K562 (cell line): Measurements from ENCODE around the gene IL21. TPM values are rescaled to one million over a fixed set of nuclear protein-coding genes. Genes with fewer than 3 reads are reported as not detected.
A peak's percentile ranks its signal among the peaks of the same experiment; 100 is the strongest.

ENCODE experiments used
- ATAC-seq: fragments of 200-7000 bp; cut with Tn5 transposase; 3 replicates; pipeline ENCODE4 v1.9.1; 2020; ENCODE audit warnings: moderate library complexity
- BruUV-seq: library from RNA; stranded (reverse); fragments of 400-500 nt; replicated peaks from 2 replicates; lab custom pipeline; 2021; lab: Mats Ljungman, UMichigan
- CTCF ChIA-PET: fragments of 300-600 bp; formaldehyde crosslinking; extraction: SDS; loops from one replicate; lab custom pipeline; 2021; ENCODE audit warnings: low intra/inter-chr PET ratio; lab: Yijun Ruan, JAX
- POLR2A ChIA-PET: fragments of 300-600, 350-650 bp; sonication (Branson Sonifier 250); formaldehyde crosslinking; extraction: SDS; loops from one replicate; lab custom pipeline; 2021; ENCODE audit warnings: antibody characterized with exemption, inconsistent platforms; lab: Yijun Ruan, JAX
- DNase-seq, 4 experiments: peaks; one replicate each; pipeline versions ENCODE4 v3.0.0 to v3.0.0-alpha.2; 2011 to 2018; ENCODE audit warnings: low spot score in 3 of 4, mixed read lengths in 3 of 4; ENCODE audit errors: extremely low read depth in 1 of 4
- FAIRE-seq: peaks from 2 replicates; lab custom pipeline; 2011; peaks lifted over from hg19 to GRCh38; lab: Jason Lieb, UNC
- H2AFZ ChIP-seq: 2 replicates; pipeline ENCODE4 v1.6.0; 2011; ENCODE audit warnings: low read depth, low read length, control low read depth, inconsistent platforms
- H3K27ac ChIP-seq: fragments of 200-600 bp; 3 replicates; pipeline ENCODE4 v1.8.0; 2011; ENCODE audit warnings: low read depth, mild to moderate bottlenecking, control low read depth, inconsistent platforms, low read length, moderate library complexity, mixed read lengths; ENCODE audit errors: extremely low read depth
- H3K27me3 ChIP-seq, 2 experiments: fragments of 300-600 bp in 1 of 2; 2 replicates in 1 of 2; 3 replicates in 1 of 2; pipeline versions ENCODE4 v1.6.0 to v1.8.0; 2011; ENCODE audit warnings: inconsistent platforms in 2 of 2, low read length in 2 of 2, mild to moderate bottlenecking in 1 of 2, mixed read lengths in 1 of 2, moderate library complexity in 1 of 2; ENCODE audit not compliant: control insufficient read depth in 2 of 2, insufficient read depth in 2 of 2
- H3K36me3 ChIP-seq: fragments of 300-600 bp; 3 replicates; pipeline ENCODE4 v1.8.0; 2011; ENCODE audit warnings: mild to moderate bottlenecking, low read length, inconsistent platforms; ENCODE audit not compliant: control insufficient read depth, insufficient read depth
- H3K4me1 ChIP-seq, 2 experiments: fragments of 200-600 bp in 1 of 2; replicated peaks in 1 of 2; 2 replicates in 1 of 2; 3 replicates in 1 of 2; pipeline versions ENCODE4 v1.5.1 to v1.8.0; 2011; ENCODE audit warnings: inconsistent platforms in 2 of 2, low read length in 2 of 2, mild to moderate bottlenecking in 1 of 2, mixed read lengths in 1 of 2, moderate library complexity in 1 of 2; ENCODE audit not compliant: control insufficient read depth in 2 of 2, insufficient read depth in 2 of 2
- H3K4me2 ChIP-seq: 2 replicates; pipeline ENCODE4 v1.6.1; 2011; ENCODE audit warnings: low read length, control low read depth, inconsistent platforms, mixed read lengths; ENCODE audit not compliant: insufficient read depth
- H3K4me3 ChIP-seq: fragments of 200-600 bp; sonication (generic), shearing (Covaris generic); 2 replicates; pipeline ENCODE4 v1.5.1; 2016; ENCODE audit warnings: control low read depth, inconsistent platforms
- H3K79me2 ChIP-seq: fragments of 200-600 bp; 3 replicates; pipeline ENCODE4 v1.8.0; 2011; ENCODE audit warnings: low read length, inconsistent platforms; ENCODE audit not compliant: control insufficient read depth, insufficient read depth
- H3K9ac ChIP-seq, 2 experiments: 2 replicates each; pipeline versions ENCODE4 v1.6.0 to v1.6.1; 2011; ENCODE audit warnings: low read depth in 2 of 2, low read length in 2 of 2, control low read depth in 1 of 2, inconsistent platforms in 1 of 2, mild to moderate bottlenecking in 1 of 2, mixed read lengths in 1 of 2; ENCODE audit not compliant: insufficient read depth in 1 of 2
- H3K9me1 ChIP-seq: one replicate; pipeline ENCODE4 v1.6.0; 2011; ENCODE audit warnings: inconsistent platforms, mild to moderate bottlenecking, low read length, moderate library complexity; ENCODE audit not compliant: control insufficient read depth, insufficient read depth
- H3K9me3 ChIP-seq: replicated peaks from 2 replicates; pipeline ENCODE4 v1.5.1; 2011; ENCODE audit warnings: low read depth, low read length, inconsistent platforms; ENCODE audit not compliant: control insufficient read depth, insufficient read depth
- H4K20me1 ChIP-seq: replicated peaks from 2 replicates; pipeline ENCODE4 v1.6.1; 2011; ENCODE audit warnings: low read length, inconsistent platforms, mixed read lengths; ENCODE audit not compliant: control insufficient read depth, insufficient read depth
- CBFA2T2 ChIP-seq: fragments of 450-650 bp; conservative IDR thresholded peaks from 2 replicates; pipeline ENCODE4 v1.6.1; 2017; ENCODE audit warnings: mild to moderate bottlenecking
- CBFA2T3 ChIP-seq: fragments of 450-650 bp; IDR thresholded peaks from 2 replicates; pipeline ENCODE4 v1.6.1; 2017
- KDM1A ChIP-seq, 2 experiments: fragments of 450-650 bp; IDR thresholded peaks; 2 replicates each; pipeline ENCODE4 v1.6.1; 2016; ENCODE audit warnings: mild to moderate bottlenecking in 2 of 2
- NR0B1 ChIP-seq: fragments of 450-650 bp; IDR thresholded peaks from one replicate; pipeline ENCODE4 v1.6.1; 2018; ENCODE audit warnings: mild to moderate bottlenecking, moderate library complexity; ENCODE audit not compliant: partially characterized antibody
- PHF21A ChIP-seq: fragments of 450-650 bp; IDR thresholded peaks from 2 replicates; pipeline ENCODE4 v1.6.1; 2017; ENCODE audit warnings: low read depth, borderline replicate concordance
- RBM34 ChIP-seq: fragments of 200-400 bp; formaldehyde crosslinking; IDR thresholded peaks from 2 replicates; pipeline ENCODE4 v1.6.1; 2018; ENCODE audit warnings: low read length, borderline replicate concordance; ENCODE audit not compliant: insufficient read depth
- SRSF3 ChIP-seq: fragments of 200-400 bp; formaldehyde crosslinking; IDR thresholded peaks from 2 replicates; pipeline ENCODE4 v1.6.1; 2016; ENCODE audit warnings: mild to moderate bottlenecking, low read length, moderate library complexity; ENCODE audit not compliant: insufficient read depth
- STAG1 ChIP-seq: sonication (generic); formaldehyde crosslinking; IDR thresholded peaks from 2 replicates; pipeline ENCODE4 v1.5.0; 2020; ENCODE audit warnings: missing genetic modification reagents, borderline replicate concordance
- TAF7 ChIP-seq: fragments of 450-650 bp; IDR thresholded peaks from 2 replicates; pipeline ENCODE4 v1.6.1; 2016; ENCODE audit warnings: missing genetic modification characterization, missing compliant biosample characterization
- TAL1 ChIP-seq: fragments of 450-650 bp; IDR thresholded peaks from 2 replicates; pipeline ENCODE4 v1.6.1; 2016; ENCODE audit warnings: mild to moderate bottlenecking
- TCF3 ChIP-seq: sonication (generic); formaldehyde crosslinking; IDR thresholded peaks from 2 replicates; pipeline ENCODE4 v1.4.0; 2020; ENCODE audit warnings: mild to moderate bottlenecking, missing genetic modification reagents
- TEAD4 ChIP-seq, 2 experiments: sonication (generic) in 1 of 2; formaldehyde crosslinking in 1 of 2; IDR thresholded peaks; 2 replicates each; pipeline versions ENCODE4 v1.6.1 to v1.8.0; 2012 to 2022; ENCODE audit warnings: borderline replicate concordance in 1 of 2, inconsistent platforms in 1 of 2, low read length in 1 of 2, mild to moderate bottlenecking in 1 of 2, missing genetic modification reagents in 1 of 2
- ZNF518B ChIP-seq: fragments of 250-450 bp; sonication (Bioruptor Pico); IDR thresholded peaks from 2 replicates; pipeline ENCODE4 v1.5.0; 2021; ENCODE audit warnings: mild to moderate bottlenecking, moderate library complexity
- WGBS: fragments of 100-300 bp; shearing (Covaris generic); methylation state at CpG from one replicate; pipeline ENCODE4 v1.1.6; 2016; ENCODE audit warnings: low coverage, mixed read lengths; ENCODE audit not compliant: insufficient coverage; ENCODE audit errors: missing lambda C conversion rate; 5-methylcytosine and 5-hydroxymethylcytosine counted together
- in situ Hi-C: fragments of 300-500 bp; cut with MboI; formaldehyde crosslinking; loops from 4 replicates; pipeline ENCODE4 v1.15.0; 2018; ENCODE audit warnings: inconsistent platforms, mixed read lengths
- intact Hi-C: fragments of 100-400 bp; cut with micrococcal nuclease; formaldehyde crosslinking; loops from 2 replicates; pipeline ENCODE4 v1.14.2; 2022
- polyA plus RNA-seq, 8 experiments: library from polyadenylated mRNA; depleted of rRNA in 4 of 8; stranded (reverse) in 5 of 8; unstranded in 3 of 8; fragments of >200 nt; fragmentation: Nextera tagmentation in 2 of 8; fragmentation: Illumina TruSeq in 1 of 8; extraction: Ambion mirVana in 2 of 8; extraction: Trizol in 1 of 8; gene quantifications; 2 replicates each; pipeline versions ENCODE4 v1.2.1 to v1.2.3, GENCODE V29; 2011 to 2014; ENCODE audit warnings: inconsistent platforms in 1 of 8, missing spikeins in 1 of 8
- total RNA-seq, 7 experiments: library from RNA; depleted of rRNA in 6 of 7; stranded (reverse); fragments of >200 nt in 6 of 7; fragmentation: Illumina TruSeq in 2 of 7; extraction: Trizol in 2 of 7; gene quantifications; 2 replicates each; pipeline versions ENCODE4 v1.2.1 to v1.2.3, GENCODE V29; 2011 to 2021; ENCODE audit warnings: low replicate concordance in 1 of 7

The IL21 gene
- total and polyA plus RNA-seq, 9 of the 15 experiments (the other 6 are each of a cell fraction or from before 2014, with no cell fraction given) = not detected

- Histone ChIP-seq H3K4me2 (no peak overlapping the region), H3K4me1 (peaks cover 0 to 3% of the 10 kb centered on the region in 2 experiments; a peak in 2 of 5 replicates), H3K9ac (no peak overlapping the region), H3K27me3 (no peaks in the 10 kb centered on the region), H3K9me3 (no peaks in the 10 kb centered on the region), H3K9me1 (no peaks in the 10 kb centered on the region), H3K27ac (no peak overlapping the region), H2AFZ (no peak overlapping the region), H3K36me3 (no peaks in the 10 kb centered on the region), H3K79me2 (no peaks in the 10 kb centered on the region), H4K20me1 (no peaks in the 10 kb centered on the region), H3K4me3 (no peak overlapping the region)
- intact Hi-C loops (no loop called here), in situ Hi-C loops (loop anchor here (5.0 kb wide), 1 partner anchor 85 kb away; no protein-coding TSS in a partner anchor)
- no peak for FAIRE-seq
- CTCF ChIA-PET = no interaction called here
- BruUV-seq = no TSS peak
- ATAC-seq = peak; percentile 19; the same call in 2 of the 3 replicates
- 8% methylated on average over 3 of the region's 3 CpGs for WGBS
- POLR2A ChIA-PET = no interaction called here
- peak; percentile 61 for TF ChIP-seq TCF3 (CRISPR knock-in tag)
- peak; percentile 75 for TF ChIP-seq TEAD4 (IDR thresholded peaks at IDR 0.05; ENCODE audit: low read length)
- no peak for TF ChIP-seq TEAD4 (CRISPR knock-in tag; IDR thresholded peaks at IDR 0.05; ENCODE audit: borderline replicate concordance)
- TF ChIP-seq SRSF3 = no peak
- TF ChIP-seq TAF7 (tag) = no peak
- TF ChIP-seq TAL1 = peak; percentile 41; the same call in 1 of the 2 replicates
- no peak for TF ChIP-seq PHF21A
- TF ChIP-seq KDM1A (IDR thresholded peaks at IDR 0.05) = peak; percentile 42 to 53; a peak in 2 of 4 replicates
- TF ChIP-seq CBFA2T2 = 0 out of 2 replicates have a peak, but pooled peaks have one; percentile 11
- no peak for TF ChIP-seq NR0B1
- peak; percentile 53 for TF ChIP-seq CBFA2T3
- no peak for TF ChIP-seq RBM34
- no peak for TF ChIP-seq ZNF518B (CRISPR knock-in tag)
- no peak for TF ChIP-seq STAG1
- DNase-seq = peak in 3 of 4 experiments; percentile 7 to 18 (median 14)
Observed at GRCh38 chr4:122622400-122622799, 1.5 kb upstream of the IL21 start.
